HepG2 (cell line): ENCODE measurements around the gene KLF3. TPM values are rescaled to one million over a fixed set of nuclear protein-coding genes. Genes with fewer than 3 reads are reported as not detected.

Experiments used
- ATAC-seq: fragments of 200-7000 bp; cut with Tn5 transposase; 3 replicates; pipeline ENCODE4 v1.9.1; 2020; ENCODE audit warnings: mild to moderate bottlenecking, moderate library complexity
- BruUV-seq: library from RNA; stranded (reverse); fragments of 400-500 nt; replicated peaks from 2 replicates; lab custom pipeline; 2021; lab: Mats Ljungman, UMichigan
- CTCF ChIA-PET: fragments of 300-600 bp; formaldehyde crosslinking; extraction: SDS; loops from one replicate; lab custom pipeline; 2021; ENCODE audit warnings: low total read pairs, inconsistent platforms, low intra/inter-chr PET ratio; lab: Yijun Ruan, JAX
- POLR2A ChIA-PET: fragments of 350-600 bp; sonication (Branson Sonifier 250); formaldehyde crosslinking; loops from one replicate; lab custom pipeline; 2020; ENCODE audit warnings: antibody characterized with exemption, inconsistent platforms; lab: Yijun Ruan, JAX
- DNase-seq: peaks from one replicate; pipeline ENCODE4 v3.0.0-alpha.2; 2015; ENCODE audit warnings: low spot score
- FAIRE-seq: peaks from 3 replicates; lab custom pipeline; 2011; peaks lifted over from hg19 to GRCh38; lab: Jason Lieb, UNC
- H2AFZ ChIP-seq: one replicate; pipeline ENCODE4 v1.6.1; 2011; ENCODE audit warnings: low read length, inconsistent platforms
- H3K27ac ChIP-seq: fragments of 300-600 bp; 3 replicates; pipeline ENCODE4 v1.8.0; 2011; ENCODE audit warnings: mixed run types, mild to moderate bottlenecking, mixed read lengths, low read length, inconsistent platforms; ENCODE audit not compliant: insufficient read depth; ENCODE audit errors: extremely low read length
- H3K27me3 ChIP-seq, 2 experiments: fragments of 200-600 bp in 1 of 2; 2 replicates in 1 of 2; 3 replicates in 1 of 2; pipeline versions ENCODE4 v1.6.0 to v1.8.0; 2011; ENCODE audit warnings: low read length in 2 of 2, mild to moderate bottlenecking in 2 of 2, moderate library complexity in 2 of 2, inconsistent platforms in 1 of 2; ENCODE audit not compliant: insufficient read depth in 2 of 2, control insufficient read depth in 1 of 2
- H3K36me3 ChIP-seq, 2 experiments: fragments of 200-600 bp in 1 of 2; replicated peaks in 1 of 2; 2 replicates in 1 of 2; 3 replicates in 1 of 2; pipeline versions ENCODE4 v1.5.1 to v1.8.0; 2011; ENCODE audit warnings: low read length in 2 of 2, inconsistent platforms in 1 of 2; ENCODE audit not compliant: insufficient read depth in 2 of 2, control insufficient read depth in 1 of 2
- H3K4me1 ChIP-seq: 2 replicates; pipeline ENCODE4 v1.5.1; 2012; ENCODE audit warnings: low read length, inconsistent platforms; ENCODE audit not compliant: insufficient read depth
- H3K4me2 ChIP-seq: 2 replicates; pipeline ENCODE4 v1.6.0; 2011; ENCODE audit warnings: low read depth, low read length, inconsistent platforms
- H3K4me3 ChIP-seq, 3 experiments: fragments of 200-600 bp in 1 of 3; sonication (generic), shearing (Covaris generic) in 1 of 3; replicated peaks in 1 of 3; 2 replicates each; pipeline ENCODE4 v1.5.1; 2011 to 2016; ENCODE audit warnings: low read length in 3 of 3, inconsistent platforms in 2 of 3, low read depth in 2 of 3, mild to moderate bottlenecking in 2 of 3, control low read depth in 1 of 3, mixed read lengths in 1 of 3; ENCODE audit not compliant: insufficient read depth in 1 of 3
- H3K79me2 ChIP-seq: one replicate; pipeline ENCODE4 v1.6.1; 2011; ENCODE audit warnings: low read length, inconsistent platforms; ENCODE audit not compliant: insufficient read depth
- H3K9ac ChIP-seq: 2 replicates; pipeline ENCODE4 v1.6.0; 2011; ENCODE audit warnings: mild to moderate bottlenecking, low read depth, low read length, inconsistent platforms; ENCODE audit not compliant: insufficient read depth
- H3K9me3 ChIP-seq: 2 replicates; pipeline ENCODE4 v1.5.1; 2012; ENCODE audit warnings: mild to moderate bottlenecking, low read length
- H4K20me1 ChIP-seq: 2 replicates; pipeline ENCODE4 v1.6.0; 2011; ENCODE audit warnings: inconsistent platforms, mild to moderate bottlenecking, low read length, moderate library complexity; ENCODE audit not compliant: insufficient read depth
- ATF6 ChIP-seq: sonication (generic); formaldehyde crosslinking; conservative IDR thresholded peaks from 2 replicates; pipeline ENCODE4 v1.4.0; 2020; ENCODE audit warnings: missing genetic modification reagents
- CEBPZ ChIP-seq: IDR thresholded peaks from 2 replicates; pipeline ENCODE4 v1.6.1; 2012; ENCODE audit warnings: low read length, improper control_type of control experiment
- ETV5 ChIP-seq: IDR thresholded peaks from 2 replicates; pipeline ENCODE4 v1.6.1; 2018; ENCODE audit warnings: missing biosample characterization, missing genetic modification reagents, inconsistent platforms, borderline replicate concordance
- MAF1 ChIP-seq: sonication (generic); formaldehyde crosslinking; IDR thresholded peaks from 2 replicates; pipeline ENCODE4 v1.5.0; 2020; ENCODE audit warnings: missing genetic modification reagents, borderline replicate concordance
- NFE2 ChIP-seq: sonication (generic); formaldehyde crosslinking; IDR thresholded peaks from 2 replicates; pipeline ENCODE4 v1.4.0; 2020; ENCODE audit warnings: missing genetic modification reagents
- NR2F6 ChIP-seq, 2 experiments: IDR thresholded peaks; 2 replicates each; pipeline ENCODE4 v1.6.1; 2016; ENCODE audit warnings: antibody characterized with exemption in 1 of 2, mild to moderate bottlenecking in 1 of 2
- SIN3A ChIP-seq: IDR thresholded peaks from 2 replicates; pipeline ENCODE4 v1.6.1; 2011; ENCODE audit warnings: low read depth, mild to moderate bottlenecking, control low read depth, low read length, borderline replicate concordance
- ZNF343 ChIP-seq: sonication (generic); formaldehyde crosslinking; IDR thresholded peaks from 2 replicates; pipeline ENCODE4 v1.4.0; 2020; ENCODE audit warnings: mild to moderate bottlenecking, missing genetic modification reagents
- WGBS: methylation state at CpG from one replicate; pipeline ENCODE4 v1.1.6; 2017; ENCODE audit warnings: low lambda C conversion rate; 5-methylcytosine and 5-hydroxymethylcytosine counted together
- in situ Hi-C: cut with HindIII; loops from 2 replicates; pipeline ENCODE4 v1.10.0; 2017; ENCODE audit warnings: low pct_unique_long_range_greater_than_20kb; ENCODE audit not compliant: extremely low pct_ligation_motif_present
- intact Hi-C: fragments of 100-400 bp; cut with micrococcal nuclease; formaldehyde crosslinking; loops from one replicate; pipeline ENCODE4 v1.10.0; 2022; ENCODE audit not compliant: unreplicated experiment
- polyA plus RNA-seq, 8 experiments: library from polyadenylated mRNA; depleted of rRNA in 3 of 8; stranded (reverse) in 7 of 8; unstranded in 1 of 8; fragments of >200 nt; fragmentation: Illumina TruSeq in 4 of 8; extraction: Trizol in 4 of 8; gene quantifications; 2 replicates each; pipeline versions ENCODE4 v1.2.1 to v1.2.3, GENCODE V29; 2011 to 2016; ENCODE audit warnings: low read depth in 4 of 8, missing spikeins in 1 of 8, mixed read lengths in 1 of 8; ENCODE audit not compliant: insufficient read depth in 1 of 8
- total RNA-seq, 5 experiments: library from RNA; depleted of rRNA; stranded (reverse); fragments of >200 nt; fragmentation: Illumina TruSeq; extraction: Trizol; gene quantifications; 2 replicates each; pipeline ENCODE4 v1.2.3, GENCODE V29; 2016; ENCODE audit warnings: low read depth in 1 of 5
- TF ChIP-seq, protein P1 (sequence below): sonication (generic); formaldehyde crosslinking; IDR thresholded peaks from 2 replicates; pipeline ENCODE4 v1.8.0; 2022; ENCODE audit warnings: low read depth, missing genetic modification reagents
- TF ChIP-seq, protein P2 (sequence below): sonication (generic); formaldehyde crosslinking; conservative IDR thresholded peaks from 2 replicates; pipeline ENCODE4 v1.4.0; 2020; ENCODE audit warnings: missing genetic modification reagents

Gene KLF3
- total and polyA plus RNA-seq, 2 of the 13 experiments (the other 11 are each of a cell fraction or from before 2014, with no cell fraction given) = 29.1 to 37.8 TPM

GRCh38 chr4:38669208-38669607 is 5.2 kb downstream of the KLF3 start:
- no peaks in the 10 kb centered on the region; a peak in 1 of 5 replicates for H3K27me3 ChIP-seq
- H3K4me1 ChIP-seq = peaks cover 63% of the 10 kb centered on the region
- in situ Hi-C loops (no loop called here), intact Hi-C loops (loop anchor here (5.0 to 10.0 kb wide), 3 partner anchors 376 to 984 kb away; partner anchors contain the start of gene RELL1)
- ChIA-PET POLR2A (no interaction called here), CTCF (no interaction called here)
- peaks cover 0 to 1% of the 10 kb centered on the region in 2 experiments; a peak in 3 of 5 replicates for H3K36me3 ChIP-seq
- H3K9me3 ChIP-seq = no peaks in the 10 kb centered on the region
- H4K20me1 ChIP-seq = peaks cover 17% of the 10 kb centered on the region
- no peak overlapping the region for H2AFZ ChIP-seq
- BruUV-seq = no TSS peak
- ATAC-seq = no peak
- H3K79me2 ChIP-seq = peaks cover 93% of the 10 kb centered on the region
- TF ChIP-seq ETV5 (CRISPR knock-in tag) (no peak), NR2F6 (IDR thresholded peaks at IDR 0.05) (no peak), NR2F6 (CRISPR knock-in tag; IDR thresholded peaks at IDR 0.05) (no peak), ATF6 (CRISPR knock-in tag) (no peak), ZNF343 (CRISPR knock-in tag) (no peak), NFE2 (CRISPR knock-in tag) (no peak), CEBPZ (no peak), SIN3A (no peak), MAF1 (no peak)
- TF ChIP-seq, protein P1, sequence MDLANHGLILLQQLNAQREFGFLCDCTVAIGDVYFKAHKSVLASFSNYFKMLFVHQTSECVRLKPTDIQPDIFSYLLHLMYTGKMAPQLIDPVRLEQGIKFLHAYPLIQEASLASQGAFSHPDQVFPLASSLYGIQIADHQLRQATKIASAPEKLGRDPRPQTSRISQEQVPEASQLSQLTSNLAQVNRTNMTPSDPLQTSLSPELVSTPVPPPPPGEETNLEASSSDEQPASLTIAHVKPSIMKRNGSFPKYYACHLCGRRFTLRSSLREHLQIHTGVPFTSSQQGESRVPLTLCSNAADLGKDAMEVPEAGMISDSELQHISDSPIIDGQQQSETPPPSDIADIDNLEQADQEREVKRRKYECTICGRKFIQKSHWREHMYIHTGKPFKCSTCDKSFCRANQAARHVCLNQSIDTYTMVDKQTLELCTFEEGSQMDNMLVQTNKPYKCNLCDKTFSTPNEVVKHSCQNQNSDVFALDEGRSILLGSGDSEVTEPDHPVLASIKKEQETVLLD (CRISPR knock-in tag) = no peak
- TF ChIP-seq, protein P2, sequence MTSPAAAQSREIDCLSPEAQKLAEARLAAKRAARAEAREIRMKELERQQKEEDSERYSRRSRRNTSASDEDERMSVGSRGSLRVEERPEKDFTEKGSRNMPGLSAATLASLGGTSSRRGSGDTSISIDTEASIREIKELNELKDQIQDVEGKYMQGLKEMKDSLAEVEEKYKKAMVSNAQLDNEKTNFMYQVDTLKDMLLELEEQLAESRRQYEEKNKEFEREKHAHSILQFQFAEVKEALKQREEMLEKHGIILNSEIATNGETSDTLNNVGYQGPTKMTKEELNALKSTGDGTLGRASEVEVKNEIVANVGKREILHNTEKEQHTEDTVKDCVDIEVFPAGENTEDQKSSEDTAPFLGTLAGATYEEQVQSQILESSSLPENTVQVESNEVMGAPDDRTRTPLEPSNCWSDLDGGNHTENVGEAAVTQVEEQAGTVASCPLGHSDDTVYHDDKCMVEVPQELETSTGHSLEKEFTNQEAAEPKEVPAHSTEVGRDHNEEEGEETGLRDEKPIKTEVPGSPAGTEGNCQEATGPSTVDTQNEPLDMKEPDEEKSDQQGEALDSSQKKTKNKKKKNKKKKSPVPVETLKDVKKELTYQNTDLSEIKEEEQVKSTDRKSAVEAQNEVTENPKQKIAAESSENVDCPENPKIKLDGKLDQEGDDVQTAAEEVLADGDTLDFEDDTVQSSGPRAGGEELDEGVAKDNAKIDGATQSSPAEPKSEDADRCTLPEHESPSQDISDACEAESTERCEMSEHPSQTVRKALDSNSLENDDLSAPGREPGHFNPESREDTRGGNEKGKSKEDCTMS (CRISPR knock-in tag) = no peak
- peak overlapping the region; percentile 44; the same call in 1 of the 2 replicates for H3K9ac ChIP-seq
- no peak for DNase-seq
- FAIRE-seq = no peak
- 89% methylated on average over 3 of the region's 3 CpGs for WGBS
- H3K4me2 ChIP-seq = peak overlapping the region; percentile 96
- H3K27ac ChIP-seq = peak overlapping the region; percentile 96
- peak overlapping the region in 1 of 3 experiments; percentile 25; a peak in 1 of 6 replicates for H3K4me3 ChIP-seq
